Adrenal gland (tissue), 12 donors: ENCODE data around the gene NOL12. TPM values are rescaled to one million over a fixed set of nuclear protein-coding genes. Genes with fewer than 3 reads are reported as not detected.
A peak's percentile ranks its signal among the peaks of the same experiment; 100 is the strongest.

ENCODE experiments used
- DNase-seq, 7 donors: peaks; one replicate each; pipeline ENCODE4 v3.0.0-alpha.2; 2019 to 2020
- H3K27ac ChIP-seq, 5 donors: fragments of 200-600 bp; sonication (generic) in 4 of 5; 1 replicate in 3 of 5; 2 replicates in 2 of 5; pipeline versions ENCODE4 v1.5.1 to v1.8.0; 2016 to 2020; ENCODE audit warnings: mild to moderate bottlenecking in 1 of 5
- H3K27me3 ChIP-seq: fragments of 200-600 bp; 2 replicates; pipeline ENCODE4 v1.8.0; 2021
- H3K36me3 ChIP-seq, 2 donors: fragments of 200-600 bp; replicated peaks in 1 of 2; 1 replicate in 1 of 2; 2 replicates in 1 of 2; pipeline versions ENCODE4 v1.5.1 to v1.8.0; 2018 to 2022
- H3K4me1 ChIP-seq, 2 donors: fragments of 200-600 bp; replicated peaks in 1 of 2; 1 replicate in 1 of 2; 2 replicates in 1 of 2; pipeline versions ENCODE4 v1.5.1 to v1.8.0; 2018 to 2021
- H3K4me3 ChIP-seq, 4 donors: fragments of 200-600 bp; sonication (generic) in 3 of 4; one replicate each; pipeline ENCODE4 v1.5.1; 2016 to 2018
- H3K9me3 ChIP-seq, 3 donors: fragments of 200-600 bp; sonication (generic) in 1 of 3; replicated peaks in 1 of 3; 1 replicate in 2 of 3; 2 replicates in 1 of 3; pipeline versions ENCODE4 v1.5.1 to v1.8.0; 2016 to 2021
- CTCF ChIP-seq, 6 experiments: fragments of 450-650 bp in 4 of 6; fragments of 200-600 bp in 2 of 6; sonication (generic) in 1 of 6; IDR thresholded peaks; 1 replicate in 5 of 6; 2 replicates in 1 of 6; pipeline versions ENCODE4 v1.5.1 to v1.8.0; 2016 to 2021; ENCODE audit warnings: antibody characterized with exemption in 6 of 6, mild to moderate bottlenecking in 2 of 6, moderate library complexity in 1 of 6
- POLR2A ChIP-seq, 2 donors: fragments of 450-650 bp; IDR thresholded peaks; one replicate each; pipeline ENCODE4 v1.6.1; 2017; ENCODE audit warnings: antibody characterized with exemption in 2 of 2, mild to moderate bottlenecking in 2 of 2, moderate library complexity in 1 of 2
- WGBS, 4 donors: extraction: QIAGEN DNeasy Blood & Tissue Kit in 2 of 4; methylation state at CpG; one replicate each; pipeline versions ENCODE4 v1.1.5 to v1.1.7; 2013 to 2017; 5-methylcytosine and 5-hydroxymethylcytosine counted together
- intact Hi-C, 2 donors: fragments of 100-400 bp; cut with DNase I; formaldehyde crosslinking; loops; one replicate each; pipeline versions ENCODE4 v1.14.1 to v1.15.0; 2022 to 2023
- polyA plus RNA-seq, 3 donors: library from polyadenylated mRNA; stranded (reverse); fragments of 200-250 nt in 2 of 3; fragments of 350-450 nt in 1 of 3; fragmentation: Illumina TruSeq in 1 of 3; extraction: RNeasy Lipid Tissue Mini Kit (QIAGEN cat#74804) in 1 of 3; gene quantifications; one replicate each; pipeline ENCODE4 v1.2.3, GENCODE V29; 2013 to 2014
- total RNA-seq, 9 donors: library from RNA; depleted of rRNA in 4 of 9; stranded (reverse); fragments of >200 nt in 4 of 9; fragments of 120-200 nt in 1 of 9; fragmentation: NEBNext Ultra II Directional in 1 of 9; extraction: Animal tissue kit (Norgen Biotek cat#: 25700) in 1 of 9; gene quantifications; one replicate each; pipeline versions ENCODE4 v1.1.0 to v1.2.4, GENCODE V29; 2013 to 2023
- donor health status: healthy with polysubstance abuse.
- donor health status: Bipolar disorder and iron deficiency.
- donor health status: DM: yes; HTN: yes; CAD: no.
- donor health status: DM: no; HTN: no; CAD: no.
- donor health status: DM: no; HTN: no; CAD: no.
- donor health status: DM: yes; HTN: yes; CAD: no.

Gene NOL12
- total and polyA plus RNA-seq, 12 donors: 23.2 to 90.7 (median 39.3) TPM

GRCh38 chr22:37663521-37664140 lies 22.5 kb upstream of the NOL12 start:
- peaks cover 31 to 41% of the 10 kb centered on the region in 2 donors for H3K4me1 ChIP-seq
- no peak for TF ChIP-seq CTCF (IDR thresholded peaks at IDR 0.05)
- no peak for TF ChIP-seq POLR2A (IDR thresholded peaks at IDR 0.05)
- 75 to 85% (median 84%) methylated on average over 16 of the region's 16 CpGs for WGBS, 4 donors
- DNase-seq: no peak
- peaks cover 0 to 14% of the 10 kb centered on the region in 2 donors for H3K36me3 ChIP-seq
- H3K27ac ChIP-seq: no peak overlapping the region
- no peaks in the 10 kb centered on the region for H3K27me3 ChIP-seq
- no peak overlapping the region for H3K4me3 ChIP-seq
- intact Hi-C loops: no loop called here
- H3K9me3 ChIP-seq: no peaks in the 10 kb centered on the region

- Histone ChIP-seq H3K4me1 (peaks cover 27 to 39% of the 10 kb centered on the region in 2 donors), H3K9me3 (no peaks in the 10 kb centered on the region), H3K4me3 (no peak overlapping the region), H3K27me3 (no peaks in the 10 kb centered on the region), H3K36me3 (peaks cover 0 to 14% of the 10 kb centered on the region in 2 donors), H3K27ac (no peak overlapping the region)
- 62 to 84% (median 77%) methylated on average over 14 to 16 of the region's 16 CpGs for WGBS, 4 donors
- intact Hi-C loops: no loop called here
- no peak for TF ChIP-seq POLR2A (IDR thresholded peaks at IDR 0.05)
- no peak for TF ChIP-seq CTCF (IDR thresholded peaks at IDR 0.05)
- DNase-seq: no peak
Measured at GRCh38 chr22:37664249-37665101, 21.7 kb upstream of the NOL12 start.

GRCh38 chr22:37665487-37665886 lies 20.7 kb upstream of the NOL12 start:
- Histone ChIP-seq H3K9me3 (no peaks in the 10 kb centered on the region), H3K4me1 (peaks cover 17 to 29% of the 10 kb centered on the region in 2 donors), H3K36me3 (peaks cover 0 to 14% of the 10 kb centered on the region in 2 donors), H3K27ac (no peak overlapping the region), H3K4me3 (no peak overlapping the region), H3K27me3 (no peaks in the 10 kb centered on the region)
- intact Hi-C loops: no loop called here
- 88 to 94% (median 92%) methylated on average over 3 to 24 of the region's 24 CpGs for WGBS, 4 donors
- no peak for DNase-seq
- TF ChIP-seq CTCF (IDR thresholded peaks at IDR 0.05) (no peak), POLR2A (IDR thresholded peaks at IDR 0.05) (no peak)

GRCh38 chr22:37669586-37669985 lies 16.6 kb upstream of the NOL12 start:
- 58 to 70% (median 66%) methylated on average over 6 of the region's 6 CpGs for WGBS, 4 donors
- Histone ChIP-seq H3K4me1 (peaks cover 6 to 17% of the 10 kb centered on the region in 2 donors), H3K36me3 (peaks cover 0 to 14% of the 10 kb centered on the region in 2 donors), H3K9me3 (no peaks in the 10 kb centered on the region), H3K27ac (peak overlapping the region in 1 of 5 donors; percentile 28), H3K4me3 (no peak overlapping the region), H3K27me3 (no peaks in the 10 kb centered on the region)
- intact Hi-C loops: no loop called here
- no peak for TF ChIP-seq POLR2A (IDR thresholded peaks at IDR 0.05)
- no peak for TF ChIP-seq CTCF (IDR thresholded peaks at IDR 0.05)
- no peak for DNase-seq
